Mesenteric fat pad (tissue), 1 donor: ENCODE data around the gene MAGEA3. TPM values are rescaled to one million over a fixed set of nuclear protein-coding genes. Genes with fewer than 3 reads are reported as not detected.

Experiments
- DNase-seq: peaks from one replicate; pipeline ENCODE4 v3.0.0-alpha.2; 2020; ENCODE audit warnings: low spot score
- total RNA-seq: library from RNA; stranded (reverse); fragmentation: NEBNext Ultra II Directional; extraction: Animal tissue kit (Norgen Biotek cat#: 25700); gene quantifications from one replicate; pipeline ENCODE4 v1.2.1, GENCODE V29; 2021
- donor health status: DM: yes; HTN: yes; CAD: no.

The MAGEA3 gene
- total RNA-seq, 1 donor from 2014 or later, result not detected

GRCh38 chrX:152735860-152736511 lies 37.4 kb downstream of the MAGEA3 start:
- DNase-seq, result peak; percentile 67

DNA sequence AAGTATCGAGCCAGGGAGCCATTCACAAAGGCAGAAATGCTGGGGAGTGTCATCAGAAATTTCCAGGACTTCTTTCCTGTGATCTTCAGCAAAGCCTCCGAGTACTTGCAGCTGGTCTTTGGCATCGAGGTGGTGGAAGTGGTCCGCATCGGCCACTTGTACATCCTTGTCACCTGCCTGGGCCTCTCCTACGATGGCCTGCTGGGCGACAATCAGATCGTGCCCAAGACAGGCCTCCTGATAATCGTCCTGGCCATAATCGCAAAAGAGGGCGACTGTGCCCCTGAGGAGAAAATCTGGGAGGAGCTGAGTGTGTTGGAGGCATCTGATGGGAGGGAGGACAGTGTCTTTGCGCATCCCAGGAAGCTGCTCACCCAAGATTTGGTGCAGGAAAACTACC lies 37.9 kb downstream of the MAGEA3 start:
- DNase-seq, result peak; percentile 82

- no peak for DNase-seq
Observed at GRCh38 chrX:152738560-152738959, 40.0 kb downstream of the MAGEA3 start.

Other genes starting within 250 kb of the MAGEA3 start
- gene GABRA3, start 247.5 kb upstream of the MAGEA3 start, total RNA-seq, result not detected
- gene GABRQ, start 60.9 kb upstream of the MAGEA3 start, total RNA-seq, result not detected
- gene CSAG2, start 10.5 kb downstream of the MAGEA3 start, total RNA-seq, result not detected
- not detected for gene MAGEA2B, start 15.8 kb downstream of the MAGEA3 start, total RNA-seq
- gene CSAG1, start 34.9 kb downstream of the MAGEA3 start, total RNA-seq, result not detected
- not detected for gene MAGEA12, start 35.0 kb downstream of the MAGEA3 start, total RNA-seq
- gene MAGEA2, start 55.0 kb downstream of the MAGEA3 start, total RNA-seq, result not detected
- gene CSAG3, start 60.4 kb downstream of the MAGEA3 start, total RNA-seq, result not detected
- gene MAGEA6, start 70.9 kb downstream of the MAGEA3 start, total RNA-seq, result not detected
- gene CETN2, start 132.0 kb downstream of the MAGEA3 start, total RNA-seq, result 22.1 TPM
- gene NSDHL, start 132.3 kb downstream of the MAGEA3 start, total RNA-seq, result 35.4 TPM
- gene ZNF185, start 199.3 kb downstream of the MAGEA3 start, total RNA-seq, result 6.3 TPM